Neutrophil (primary cell): ENCODE results near the gene CXXC5.
A peak's percentile ranks its signal among the peaks of the same experiment; 100 is the strongest.

Experiments used
- H3K27ac ChIP-seq: fragments of 200-600 bp; sonication (generic); 2 replicates; pipeline ENCODE4 v1.5.1; 2016; ENCODE audit warnings: mild to moderate bottlenecking, moderate library complexity
- H3K27me3 ChIP-seq: fragments of 200-600 bp; sonication (generic); 2 replicates; pipeline ENCODE4 v1.6.0; 2016; ENCODE audit warnings: mild to moderate bottlenecking
- H3K36me3 ChIP-seq: fragments of 200-600 bp; sonication (generic); 2 replicates; pipeline ENCODE4 v1.5.1; 2017
- H3K4me1 ChIP-seq, 2 experiments: fragments of 200-600 bp in 1 of 2; sonication (generic) in 1 of 2; 1 replicate in 1 of 2; 2 replicates in 1 of 2; pipeline versions ENCODE4 v1.5.1 to v1.6.1; 2013 to 2016; ENCODE audit warnings: low read depth in 1 of 2, low read length in 1 of 2, mild to moderate bottlenecking in 1 of 2, moderate library complexity in 1 of 2; ENCODE audit not compliant: control insufficient read depth in 1 of 2, insufficient read depth in 1 of 2
- H3K4me3 ChIP-seq, 2 experiments: fragments of 200-600 bp in 1 of 2; sonication (generic) in 1 of 2; 1 replicate in 1 of 2; 2 replicates in 1 of 2; pipeline ENCODE4 v1.5.1; 2013 to 2016; ENCODE audit warnings: low read depth in 1 of 2, low read length in 1 of 2, mild to moderate bottlenecking in 1 of 2, moderate library complexity in 1 of 2
- H3K9me3 ChIP-seq: fragments of 200-600 bp; sonication (generic); 2 replicates; pipeline ENCODE4 v1.5.1; 2016
- CTCF ChIP-seq: fragments of 200-600 bp; sonication (generic); IDR thresholded peaks from 2 replicates; pipeline ENCODE4 v1.5.1; 2016; ENCODE audit warnings: antibody characterized with exemption

Gene CXXC5

GRCh38 chr5:139646912-139647505 is 1.1 kb upstream of the CXXC5 start:
- H3K4me3 ChIP-seq = no peak overlapping the region
- no peaks in the 10 kb centered on the region for H3K36me3 ChIP-seq
- peaks cover 100% of the 10 kb centered on the region for H3K27me3 ChIP-seq
- no peak overlapping the region for H3K27ac ChIP-seq
- TF ChIP-seq CTCF = no peak
- peaks cover 19 to 34% of the 10 kb centered on the region in 2 experiments for H3K4me1 ChIP-seq
- no peaks in the 10 kb centered on the region for H3K9me3 ChIP-seq

DNA sequence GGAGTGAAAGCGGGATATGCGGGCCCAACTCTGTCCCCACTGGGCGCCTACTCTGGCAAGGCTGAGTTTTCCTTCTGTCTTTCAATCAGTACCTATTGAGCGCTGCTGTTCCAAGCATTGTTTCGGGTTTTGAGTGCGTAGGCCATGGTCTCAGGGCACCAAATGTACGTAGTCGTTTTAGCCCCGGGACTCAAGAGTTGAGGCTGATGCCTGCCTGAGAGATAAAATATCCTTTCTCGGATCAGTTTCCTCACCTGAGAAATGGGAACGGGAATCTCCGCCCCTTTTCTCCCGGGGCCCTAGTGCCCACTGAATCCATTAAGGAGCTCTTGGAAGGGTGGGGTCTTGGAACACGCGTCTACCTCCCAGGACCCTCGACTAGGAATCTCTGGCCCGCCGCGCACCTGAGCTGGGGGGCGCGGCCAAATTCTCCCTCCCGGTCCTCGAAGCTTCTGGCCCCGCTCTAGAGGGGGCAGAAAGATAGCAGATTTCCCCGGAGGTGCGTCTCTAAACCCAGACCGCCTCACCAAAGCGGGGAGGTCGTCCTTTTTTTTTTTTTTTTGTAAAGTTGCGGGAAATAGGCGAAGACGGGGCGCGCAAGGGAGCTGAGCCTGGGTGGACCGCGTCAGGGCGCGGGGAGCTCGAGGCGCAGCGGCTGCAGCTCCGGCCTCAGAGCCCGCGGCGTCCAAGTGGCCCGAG is 494 bp upstream of the CXXC5 start:
- no peak for TF ChIP-seq CTCF
- H3K36me3 ChIP-seq = no peaks in the 10 kb centered on the region
- H3K4me3 ChIP-seq = peak overlapping the region in 1 of 2 experiments; percentile 53
- H3K27ac ChIP-seq = no peak overlapping the region
- no peaks in the 10 kb centered on the region for H3K9me3 ChIP-seq
- H3K27me3 ChIP-seq = peaks cover 100% of the 10 kb centered on the region
- H3K4me1 ChIP-seq = peaks cover 19 to 34% of the 10 kb centered on the region in 2 experiments

- H3K36me3 ChIP-seq = no peaks in the 10 kb centered on the region
- H3K4me3 ChIP-seq = peak overlapping the region; percentile 1 to 53
- no peak overlapping the region for H3K27ac ChIP-seq
- no peak for TF ChIP-seq CTCF
- peaks cover 100% of the 10 kb centered on the region for H3K27me3 ChIP-seq
- H3K4me1 ChIP-seq = peaks cover 19 to 34% of the 10 kb centered on the region in 2 experiments
- H3K9me3 ChIP-seq = no peaks in the 10 kb centered on the region
Measured at GRCh38 chr5:139649082-139649991, 1.2 kb downstream of the CXXC5 start.

DNA sequence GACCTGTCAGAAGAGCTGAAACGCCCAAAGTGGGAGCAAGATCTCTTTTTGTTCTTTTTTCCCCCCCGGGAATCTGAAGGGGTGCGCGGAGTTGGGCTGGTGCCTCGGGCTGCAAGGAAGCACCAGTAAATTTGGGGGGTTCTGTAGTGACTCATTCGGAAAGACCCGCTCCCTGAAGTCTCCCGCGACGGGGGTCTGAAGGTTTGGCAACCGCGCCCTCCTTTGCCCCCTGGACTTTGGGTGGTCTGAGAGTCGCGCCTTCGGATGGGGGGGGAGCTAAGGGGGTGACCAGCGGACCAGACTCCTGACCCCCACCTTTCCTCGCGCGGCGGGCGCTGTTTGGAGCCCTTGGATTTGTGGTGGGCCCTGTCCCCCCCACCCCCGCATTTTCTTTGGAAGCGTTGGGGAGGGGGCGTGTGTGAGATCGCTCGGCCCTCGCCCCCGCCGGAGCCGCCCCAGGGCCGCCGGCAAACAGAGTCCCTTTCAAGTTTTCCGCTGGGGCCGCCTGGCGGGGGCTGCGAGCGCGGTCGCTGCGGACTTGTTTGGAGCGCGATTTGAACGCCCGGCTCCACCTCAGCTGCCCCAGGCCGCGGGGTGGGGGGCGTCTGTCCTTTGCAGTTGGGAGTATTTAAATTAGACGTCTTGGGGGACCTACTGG is 2.0 kb downstream of the CXXC5 start:
- no peak for TF ChIP-seq CTCF
- peak overlapping the region in 1 of 2 experiments; percentile 53 for H3K4me3 ChIP-seq
- H3K4me1 ChIP-seq = peaks cover 19 to 34% of the 10 kb centered on the region in 2 experiments
- H3K27ac ChIP-seq = no peak overlapping the region
- H3K9me3 ChIP-seq = no peaks in the 10 kb centered on the region
- H3K27me3 ChIP-seq = peaks cover 100% of the 10 kb centered on the region
- H3K36me3 ChIP-seq = no peaks in the 10 kb centered on the region

GRCh38 chr5:139650689-139651042 is 2.5 kb downstream of the CXXC5 start:
- H3K27ac ChIP-seq = no peak overlapping the region
- H3K36me3 ChIP-seq = no peaks in the 10 kb centered on the region
- H3K27me3 ChIP-seq = peaks cover 100% of the 10 kb centered on the region
- H3K4me1 ChIP-seq = peaks cover 19 to 34% of the 10 kb centered on the region in 2 experiments
- no peak overlapping the region for H3K4me3 ChIP-seq
- no peaks in the 10 kb centered on the region for H3K9me3 ChIP-seq
- TF ChIP-seq CTCF = no peak
